Spleen (tissue), 11 donors: ENCODE data around the gene MAPK1. TPM values are rescaled to one million over a fixed set of nuclear protein-coding genes. Genes with fewer than 3 reads are reported as not detected.
A peak's percentile ranks its signal among the peaks of the same experiment; 100 is the strongest.
"Not testable (repeated sequence)": the region's sequence is repeated elsewhere in the genome, so short reads cannot be mapped to it uniquely, and the experiment has no call there.

ENCODE experiments used
- DNase-seq: peaks from one replicate; pipeline ENCODE4 v3.0.0-alpha.2; 2020
- H3K27ac ChIP-seq, 8 donors: fragments of 200-600 bp; sonication (generic) in 7 of 8; 1 replicate in 4 of 8; 2 replicates in 4 of 8; pipeline versions ENCODE4 v1.5.0 to v1.8.0; 2016 to 2021; ENCODE audit warnings: inconsistent platforms in 4 of 8, mild to moderate bottlenecking in 4 of 8, moderate library complexity in 1 of 8
- H3K27me3 ChIP-seq, 7 donors: fragments of 200-600 bp; sonication (generic) in 6 of 7; replicated peaks in 1 of 7; 1 replicate in 4 of 7; 2 replicates in 3 of 7; pipeline versions ENCODE4 v1.5.0 to v1.8.0; 2016 to 2021; ENCODE audit warnings: inconsistent platforms in 3 of 7, mild to moderate bottlenecking in 1 of 7
- H3K36me3 ChIP-seq, 6 donors: fragments of 200-600 bp; sonication (generic) in 5 of 6; 1 replicate in 4 of 6; 2 replicates in 2 of 6; pipeline versions ENCODE4 v1.5.0 to v1.8.0; 2016 to 2021; ENCODE audit warnings: inconsistent platforms in 2 of 6
- H3K4me1 ChIP-seq, 6 donors: fragments of 200-600 bp; sonication (generic) in 5 of 6; 1 replicate in 3 of 6; 2 replicates in 3 of 6; pipeline versions ENCODE4 v1.5.0 to v1.8.0; 2016 to 2021; ENCODE audit warnings: inconsistent platforms in 3 of 6
- H3K4me3 ChIP-seq, 8 donors: fragments of 200-600 bp; sonication (generic) in 7 of 8; 1 replicate in 4 of 8; 2 replicates in 4 of 8; pipeline versions ENCODE4 v1.5.0 to v1.8.0; 2016 to 2021; ENCODE audit warnings: inconsistent platforms in 4 of 8, mild to moderate bottlenecking in 4 of 8, moderate library complexity in 2 of 8
- H3K9me3 ChIP-seq, 8 donors: fragments of 200-600 bp; sonication (generic) in 7 of 8; 1 replicate in 4 of 8; 2 replicates in 4 of 8; pipeline versions ENCODE4 v1.5.0 to v1.8.0; 2016 to 2021; ENCODE audit warnings: inconsistent platforms in 4 of 8
- POLR2A ChIP-seq, 3 donors: fragments of 450-650 bp; IDR thresholded peaks; one replicate each; pipeline ENCODE4 v1.5.1; 2017; ENCODE audit warnings: antibody characterized with exemption in 3 of 3, mild to moderate bottlenecking in 1 of 3
- POLR2AphosphoS5 ChIP-seq, 3 donors: sonication (generic); formaldehyde crosslinking; IDR thresholded peaks; one replicate each; pipeline ENCODE4 v1.5.1; 2017; ENCODE audit warnings: antibody characterized with exemption in 3 of 3
- WGBS, 5 donors: extraction: QIAGEN DNeasy Blood & Tissue Kit in 3 of 5; methylation state at CpG; one replicate each; pipeline versions ENCODE4 v1.1.5 to v1.1.7; 2013 to 2018; 5-methylcytosine and 5-hydroxymethylcytosine counted together
- intact Hi-C: fragments of 100-400 bp; cut with DNase I; formaldehyde crosslinking; loops from one replicate; pipeline ENCODE4 v1.15.0; 2023; ENCODE audit warnings: low total_unique reads
- polyA plus RNA-seq, 3 donors: library from polyadenylated mRNA; stranded (reverse); fragments of 200-250 nt; gene quantifications; one replicate each; pipeline ENCODE4 v1.2.1, GENCODE V29; 2013
- total RNA-seq, 7 donors: library from RNA; depleted of rRNA in 3 of 7; stranded (reverse); fragments of >200 nt in 3 of 7; fragmentation: NEBNext Ultra II Directional in 4 of 7; extraction: Animal tissue kit (Norgen Biotek cat#: 25700) in 4 of 7; gene quantifications; one replicate each; pipeline versions ENCODE4 v1.1.0 to v1.2.1, GENCODE V29; 2016 to 2021
- TF ChIP-seq, protein P1 (sequence below), 11 experiments: fragments of 200-600 bp in 7 of 11; fragments of 450-650 bp in 4 of 11; sonication (generic) in 4 of 11; IDR thresholded peaks in 8 of 11; conservative IDR thresholded peaks in 3 of 11; 1 replicate in 7 of 11; 2 replicates in 4 of 11; pipeline versions ENCODE4 v1.4.0 to v1.8.0; 2016 to 2021; ENCODE audit warnings: antibody characterized with exemption in 11 of 11, inconsistent platforms in 4 of 11, mild to moderate bottlenecking in 1 of 11
- donor health status: healthy with polysubstance abuse.
- donor health status: DM: no; HTN: no; CAD: no; lungs with moderate emphysema.
- donor health status: DM: no; HTN: no; CAD: no.
- donor health status: Bipolar disorder and iron deficiency.
- donor health status: healthy.
- donor health status: DM: no; HTN: no; CAD: no.
- donor health status: DM: yes; HTN: yes; CAD: no.

Gene MAPK1
- total and polyA plus RNA-seq, 10 donors = 11.6 to 165 (median 106) TPM

DNA sequence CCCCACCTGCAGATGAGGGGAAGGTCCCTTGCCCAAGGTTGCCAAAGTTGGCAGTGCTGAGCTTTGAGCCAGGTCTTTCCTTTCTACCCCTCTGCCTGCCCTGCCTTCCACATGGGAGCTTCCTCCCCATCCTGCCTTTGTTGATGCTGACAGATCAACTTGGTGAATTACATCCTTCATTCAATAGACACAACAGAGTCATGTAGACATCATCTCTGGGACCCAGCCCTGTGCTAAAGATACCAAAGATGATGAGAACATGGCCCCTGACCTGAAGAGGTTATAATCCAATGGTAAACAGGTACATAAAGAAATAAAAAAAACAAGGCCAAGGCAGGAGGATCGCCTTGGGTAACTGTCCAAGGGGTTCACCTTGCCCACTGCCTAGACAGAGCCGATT lies 42.4 kb upstream of the MAPK1 start:
- no peaks in the 10 kb centered on the region for H3K36me3 ChIP-seq
- H3K9me3 ChIP-seq = no peaks in the 10 kb centered on the region
- H3K4me1 ChIP-seq = no peaks in the 10 kb centered on the region
- no peaks in the 10 kb centered on the region for H3K27me3 ChIP-seq
- TF ChIP-seq POLR2A (IDR thresholded peaks at IDR 0.05) = no peak
- TF ChIP-seq, protein P1, sequence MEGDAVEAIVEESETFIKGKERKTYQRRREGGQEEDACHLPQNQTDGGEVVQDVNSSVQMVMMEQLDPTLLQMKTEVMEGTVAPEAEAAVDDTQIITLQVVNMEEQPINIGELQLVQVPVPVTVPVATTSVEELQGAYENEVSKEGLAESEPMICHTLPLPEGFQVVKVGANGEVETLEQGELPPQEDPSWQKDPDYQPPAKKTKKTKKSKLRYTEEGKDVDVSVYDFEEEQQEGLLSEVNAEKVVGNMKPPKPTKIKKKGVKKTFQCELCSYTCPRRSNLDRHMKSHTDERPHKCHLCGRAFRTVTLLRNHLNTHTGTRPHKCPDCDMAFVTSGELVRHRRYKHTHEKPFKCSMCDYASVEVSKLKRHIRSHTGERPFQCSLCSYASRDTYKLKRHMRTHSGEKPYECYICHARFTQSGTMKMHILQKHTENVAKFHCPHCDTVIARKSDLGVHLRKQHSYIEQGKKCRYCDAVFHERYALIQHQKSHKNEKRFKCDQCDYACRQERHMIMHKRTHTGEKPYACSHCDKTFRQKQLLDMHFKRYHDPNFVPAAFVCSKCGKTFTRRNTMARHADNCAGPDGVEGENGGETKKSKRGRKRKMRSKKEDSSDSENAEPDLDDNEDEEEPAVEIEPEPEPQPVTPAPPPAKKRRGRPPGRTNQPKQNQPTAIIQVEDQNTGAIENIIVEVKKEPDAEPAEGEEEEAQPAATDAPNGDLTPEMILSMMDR (IDR thresholded peaks at IDR 0.05 in 8 of 11, conservative IDR thresholded peaks at IDR 0.05 in 3 of 11) = no peak
- no peak for TF ChIP-seq POLR2AphosphoS5 (IDR thresholded peaks at IDR 0.05)
- 94 to 99% (median 96%) methylated on average over 2 of the region's 2 CpGs for WGBS, 5 donors
- DNase-seq = no peak
- no peak overlapping the region for H3K4me3 ChIP-seq
- intact Hi-C loops = no loop called here
- H3K27ac ChIP-seq = no peak overlapping the region

DNA sequence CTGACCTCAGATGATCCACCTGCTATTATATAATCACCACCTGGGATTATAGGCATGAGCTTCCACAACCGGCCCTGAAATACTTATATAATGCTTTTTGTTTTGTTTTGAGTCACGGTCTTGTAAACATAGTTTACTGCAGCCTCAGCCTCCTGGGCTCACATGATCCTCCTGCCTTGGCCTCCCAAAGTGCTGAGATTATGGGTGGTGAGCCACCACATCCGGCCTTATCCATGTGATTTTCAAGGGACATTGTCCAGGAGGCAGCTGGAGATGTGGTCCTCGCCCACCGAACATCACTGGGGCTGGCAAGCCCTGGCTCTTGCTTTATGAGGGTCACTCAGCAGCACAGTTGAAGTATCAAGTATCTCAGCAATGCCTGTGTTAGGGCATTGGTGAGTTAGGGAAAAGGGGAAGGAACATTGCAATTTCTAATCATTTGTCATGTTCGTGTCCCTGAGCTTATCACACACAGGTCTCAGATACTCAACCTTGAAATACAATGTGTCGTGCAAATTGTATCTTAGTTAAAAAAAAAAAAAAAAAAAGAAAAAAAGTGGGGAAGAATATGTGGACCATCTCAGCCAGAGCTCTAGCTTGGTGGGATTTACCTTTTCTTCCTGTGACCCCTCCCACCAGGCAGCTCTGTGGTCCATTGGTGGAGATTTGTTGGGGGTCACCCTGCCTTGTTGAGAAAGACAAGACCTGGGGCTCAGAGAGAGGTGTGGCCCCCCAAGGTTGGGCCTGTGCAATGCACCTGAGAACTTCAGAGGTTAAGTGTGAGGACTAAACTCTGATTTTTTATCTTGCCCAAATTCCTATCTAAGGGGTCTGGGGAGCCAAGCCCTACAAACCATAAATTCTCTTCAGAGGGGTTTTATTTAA lies 40.4 kb upstream of the MAPK1 start:
- TF ChIP-seq, protein P1 (IDR thresholded peaks at IDR 0.05 in 8 of 11, conservative IDR thresholded peaks at IDR 0.05 in 3 of 11) = no peak
- TF ChIP-seq POLR2AphosphoS5 (IDR thresholded peaks at IDR 0.05) (no peak), POLR2A (IDR thresholded peaks at IDR 0.05) (no peak)
- Histone ChIP-seq H3K9me3 (no peaks in the 10 kb centered on the region), H3K36me3 (peaks cover 0 to 5% (median 0%) of the 10 kb centered on the region in 6 donors), H3K4me1 (no peaks in the 10 kb centered on the region), H3K4me3 (no peak overlapping the region), H3K27me3 (no peaks in the 10 kb centered on the region), H3K27ac (no peak overlapping the region)
- no peak for DNase-seq
- WGBS, 5 donors = 70 to 85% (median 76%) methylated on average over 7 of the region's 7 CpGs
- intact Hi-C loops = no loop called here

DNA sequence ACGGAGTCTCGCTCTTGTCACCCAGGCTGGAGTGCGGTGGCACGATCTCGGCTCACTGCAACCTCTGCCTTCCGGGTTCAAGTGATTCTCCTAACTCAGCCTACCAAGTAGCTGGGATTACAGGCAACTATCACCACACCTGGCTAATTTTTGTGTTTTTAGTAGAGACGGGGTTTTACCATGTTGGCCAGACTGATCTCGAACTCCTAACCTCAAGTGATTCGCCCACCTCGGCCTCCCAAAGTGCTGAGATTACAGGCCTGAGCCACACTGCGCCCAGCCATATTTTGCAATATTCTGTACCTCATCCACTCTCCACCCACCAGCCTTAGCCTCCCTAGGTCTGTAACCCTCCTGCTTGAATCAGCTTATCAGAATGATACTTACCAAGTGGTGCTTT lies 37.8 kb upstream of the MAPK1 start:
- DNase-seq = peak; percentile 12
- H3K27ac ChIP-seq = not testable (repeated sequence)
- 93 to 98% (median 95%) methylated on average over 11 of the region's 11 CpGs for WGBS, 5 donors

DNA sequence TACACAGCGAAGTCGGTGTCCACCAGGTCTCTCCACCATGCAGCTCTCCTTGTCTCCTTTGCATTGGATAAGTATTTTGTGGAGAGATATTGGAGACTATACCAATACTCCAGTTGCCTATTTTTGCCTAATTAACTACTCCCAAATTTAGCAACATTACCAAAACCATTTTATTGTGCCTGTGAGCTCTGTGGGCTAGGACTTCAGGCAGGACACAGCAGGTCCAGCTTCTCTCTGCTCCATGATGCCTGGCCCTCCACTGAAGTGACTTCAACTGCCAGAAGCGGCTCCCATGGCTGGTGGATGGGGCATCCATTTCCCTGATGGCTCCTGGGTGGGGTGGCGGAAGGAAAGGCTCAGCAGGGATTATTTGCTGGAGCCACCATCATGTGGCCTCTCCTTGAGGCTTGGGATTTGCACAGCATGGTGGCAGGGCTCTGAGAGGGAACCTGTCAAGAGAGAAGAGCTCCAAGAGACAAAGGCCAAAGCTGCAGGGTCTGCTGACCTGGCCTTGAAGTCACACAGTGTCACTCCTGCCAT lies 36.9 kb upstream of the MAPK1 start:
- 93 to 99% (median 96%) methylated on average over 4 of the region's 4 CpGs for WGBS, 5 donors
- Histone ChIP-seq H3K4me1 (no peaks in the 10 kb centered on the region), H3K9me3 (no peaks in the 10 kb centered on the region), H3K4me3 (no peak overlapping the region), H3K36me3 (peaks cover 0 to 5% (median 0%) of the 10 kb centered on the region in 6 donors), H3K27ac (no peak overlapping the region), H3K27me3 (no peaks in the 10 kb centered on the region)
- intact Hi-C loops = no loop called here
- no peak for DNase-seq
- TF ChIP-seq POLR2AphosphoS5 (IDR thresholded peaks at IDR 0.05) (no peak), POLR2A (IDR thresholded peaks at IDR 0.05) (no peak)
- TF ChIP-seq, protein P1 (IDR thresholded peaks at IDR 0.05 in 8 of 11, conservative IDR thresholded peaks at IDR 0.05 in 3 of 11) = no peak

More for the DNA sequence above, 37.8 kb upstream of the MAPK1 start:
- intact Hi-C loops, H3K27me3 ChIP-seq, H3K4me1 ChIP-seq, H3K4me3 ChIP-seq, H3K36me3 ChIP-seq, H3K9me3 ChIP-seq: not testable (repeated sequence)
